AG09319 (cell line): ENCODE measurements around the gene RO60.

ENCODE experiments used
- DNase-seq: peaks from one replicate; pipeline ENCODE4 v3.0.0-alpha.2; 2010; ENCODE audit warnings: low read depth; ENCODE audit errors: extremely low read depth
- TF ChIP-seq, protein P1 (sequence below): IDR thresholded peaks from 2 replicates; pipeline ENCODE4 v1.5.1; 2011; ENCODE audit warnings: low read depth, mild to moderate bottlenecking, inconsistent platforms, low read length, moderate library complexity

RO60 gene

GRCh38 chr1:193059282-193060114, at the start of gene RO60, which contains the start of gene UCHL5:
Gene RO60, plus strand, starts transcription at chr1:193059612. Its CDS starts 9,443 bp downstream, at chr1:193069055.
Gene UCHL5, minus strand, starts transcription at chr1:193059360. Its CDS starts 100 bp downstream, at chr1:193059260.
- TF ChIP-seq, protein P1, sequence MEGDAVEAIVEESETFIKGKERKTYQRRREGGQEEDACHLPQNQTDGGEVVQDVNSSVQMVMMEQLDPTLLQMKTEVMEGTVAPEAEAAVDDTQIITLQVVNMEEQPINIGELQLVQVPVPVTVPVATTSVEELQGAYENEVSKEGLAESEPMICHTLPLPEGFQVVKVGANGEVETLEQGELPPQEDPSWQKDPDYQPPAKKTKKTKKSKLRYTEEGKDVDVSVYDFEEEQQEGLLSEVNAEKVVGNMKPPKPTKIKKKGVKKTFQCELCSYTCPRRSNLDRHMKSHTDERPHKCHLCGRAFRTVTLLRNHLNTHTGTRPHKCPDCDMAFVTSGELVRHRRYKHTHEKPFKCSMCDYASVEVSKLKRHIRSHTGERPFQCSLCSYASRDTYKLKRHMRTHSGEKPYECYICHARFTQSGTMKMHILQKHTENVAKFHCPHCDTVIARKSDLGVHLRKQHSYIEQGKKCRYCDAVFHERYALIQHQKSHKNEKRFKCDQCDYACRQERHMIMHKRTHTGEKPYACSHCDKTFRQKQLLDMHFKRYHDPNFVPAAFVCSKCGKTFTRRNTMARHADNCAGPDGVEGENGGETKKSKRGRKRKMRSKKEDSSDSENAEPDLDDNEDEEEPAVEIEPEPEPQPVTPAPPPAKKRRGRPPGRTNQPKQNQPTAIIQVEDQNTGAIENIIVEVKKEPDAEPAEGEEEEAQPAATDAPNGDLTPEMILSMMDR: peak; percentile 2; the same call in 1 of the 2 replicates

GRCh38 chr1:193011406-193011805, 48.0 kb upstream of the RO60 start:
- no peak for DNase-seq
- TF ChIP-seq, protein P1: no peak

More at GRCh38 chr1:193059282-193060114, at the start of gene RO60, which contains the start of gene UCHL5:
- peak; percentile 94 for DNase-seq

DNA sequence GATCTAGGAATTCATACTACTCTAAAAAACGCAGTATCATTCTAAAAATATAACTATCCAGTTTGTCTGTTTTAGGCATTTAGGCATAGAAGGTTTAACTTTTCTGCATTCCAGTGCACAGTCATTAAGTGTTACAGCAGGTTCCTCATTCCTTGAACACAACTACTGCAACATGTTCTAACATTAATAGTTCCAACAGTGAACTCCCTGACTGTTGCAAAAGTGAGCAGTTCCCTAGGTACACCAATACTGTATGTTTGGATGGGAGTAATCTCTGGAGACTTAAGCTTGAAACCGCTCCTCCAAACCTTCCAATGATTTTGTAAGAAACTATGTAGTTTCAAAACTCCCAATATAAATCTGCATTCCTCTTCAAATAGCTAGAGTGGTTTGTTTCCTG, 46.4 kb upstream of the RO60 start:
- TF ChIP-seq, protein P1: no peak
- peak; percentile 4 for DNase-seq

DNA sequence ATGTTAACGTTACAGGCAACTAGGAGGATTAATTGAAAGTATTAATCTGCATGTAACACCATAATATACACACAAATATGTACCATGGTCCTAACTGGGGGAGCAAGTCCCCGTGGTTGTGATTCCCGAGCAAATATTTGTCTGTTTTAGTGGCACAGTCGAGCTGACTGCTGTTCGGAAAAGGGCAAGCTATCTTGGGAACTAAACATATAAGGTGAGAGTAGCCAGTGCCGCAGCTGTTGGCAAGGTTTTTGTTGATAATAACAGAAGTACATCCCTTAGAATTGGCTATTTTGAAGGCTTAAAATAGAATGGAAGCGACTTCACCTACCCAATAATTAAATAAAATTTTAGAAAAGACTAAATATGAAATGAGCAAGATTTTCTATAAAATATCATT, 45.7 kb upstream of the RO60 start:
- no peak for DNase-seq
- TF ChIP-seq, protein P1: no peak

DNA sequence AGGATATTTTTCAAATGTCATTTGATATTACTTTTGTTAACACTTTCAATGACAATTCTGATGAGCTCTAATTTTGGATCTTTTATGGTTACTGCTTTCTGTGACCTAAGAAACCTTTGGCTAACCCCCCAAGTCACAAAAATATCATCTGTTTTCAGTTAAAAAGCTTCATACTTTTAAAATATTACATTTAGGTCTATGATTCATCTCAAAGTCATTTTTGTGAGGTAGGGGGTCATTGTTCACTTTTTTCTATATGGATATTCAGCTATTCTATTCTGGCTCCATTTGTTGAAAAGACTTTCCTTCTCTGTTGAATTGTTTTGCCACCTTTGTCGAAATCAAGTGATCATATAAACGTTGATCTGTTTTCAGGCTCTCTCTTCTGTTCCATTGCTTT, 45.0 kb upstream of the RO60 start:
- TF ChIP-seq, protein P1: no peak
- DNase-seq: no peak

GRCh38 chr1:193016788-193017187, 42.6 kb upstream of the RO60 start:
- DNase-seq: no peak

More at GRCh38 chr1:193016788-193017187, 42.6 kb upstream of the RO60 start:
- TF ChIP-seq, protein P1: no peak
